SK-N-SH (cell line): ENCODE data around the gene WNT1.

Experiments used
- EP300 ChIP-seq, 2 experiments: IDR thresholded peaks; 2 replicates each; pipeline versions ENCODE4 v1.4.0 to v1.6.1; 2012; ENCODE audit warnings: borderline replicate concordance in 1 of 2, low read depth in 1 of 2, low read length in 1 of 2
- MXI1 ChIP-seq: IDR thresholded peaks from 2 replicates; pipeline ENCODE4 v1.6.1; 2012; ENCODE audit warnings: mild to moderate bottlenecking, low read depth, low read length, improper control_type of control experiment
- POLR2AphosphoS5 ChIP-seq: IDR thresholded peaks from 2 replicates; pipeline ENCODE4 v1.6.1; 2012; ENCODE audit warnings: low read depth, low read length
- TF ChIP-seq, protein P1 (sequence below): IDR thresholded peaks from 2 replicates; pipeline ENCODE4 v1.4.0; 2012; ENCODE audit warnings: low read depth
- TF ChIP-seq, protein P2 (sequence below): fragments of 200-600 bp; sonication (generic); IDR thresholded peaks from 2 replicates; pipeline ENCODE4 v1.6.1; 2017; ENCODE audit warnings: antibody characterized with exemption, mild to moderate bottlenecking, moderate library complexity

DNA sequence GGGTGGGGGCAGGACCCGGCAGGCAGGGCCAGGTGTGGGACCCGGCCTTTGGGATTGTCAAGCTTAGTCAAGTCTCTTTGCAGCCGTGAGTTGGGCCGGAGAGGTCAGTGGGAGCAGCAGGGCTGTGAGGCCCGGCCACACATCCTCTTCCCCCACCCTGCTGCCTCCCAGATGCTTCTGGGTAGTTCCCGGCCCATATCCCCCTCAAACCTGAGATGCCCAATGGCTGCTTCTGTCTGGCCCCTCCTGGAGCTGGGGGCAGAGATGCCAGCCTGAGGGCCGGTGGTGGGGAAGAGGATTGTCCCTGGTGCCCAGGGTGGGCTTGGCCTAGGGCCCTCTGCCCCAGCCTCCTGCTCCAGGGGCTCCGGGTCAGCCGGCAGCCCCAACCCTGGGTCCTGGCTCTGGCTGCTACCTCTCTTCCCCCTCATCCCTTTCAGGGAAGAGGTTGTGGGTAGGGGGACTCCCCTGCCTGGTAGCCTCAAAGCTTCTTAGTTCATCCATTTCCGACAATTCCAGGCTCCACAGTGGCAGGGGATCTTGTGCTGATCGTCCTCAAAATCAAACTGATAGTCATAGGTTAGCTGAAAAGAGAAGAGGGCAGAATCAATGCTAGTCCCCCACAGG is 43.3 kb downstream of the WNT1 start:
- no peak for TF ChIP-seq EP300 (IDR thresholded peaks at IDR 0.05; ENCODE audit: borderline replicate concordance in 1 of 2, low read depth in 1 of 2, low read length in 1 of 2)
- TF ChIP-seq, protein P1, sequence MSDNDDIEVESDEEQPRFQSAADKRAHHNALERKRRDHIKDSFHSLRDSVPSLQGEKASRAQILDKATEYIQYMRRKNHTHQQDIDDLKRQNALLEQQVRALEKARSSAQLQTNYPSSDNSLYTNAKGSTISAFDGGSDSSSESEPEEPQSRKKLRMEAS: no peak
- no peak for TF ChIP-seq MXI1
- TF ChIP-seq, protein P2, sequence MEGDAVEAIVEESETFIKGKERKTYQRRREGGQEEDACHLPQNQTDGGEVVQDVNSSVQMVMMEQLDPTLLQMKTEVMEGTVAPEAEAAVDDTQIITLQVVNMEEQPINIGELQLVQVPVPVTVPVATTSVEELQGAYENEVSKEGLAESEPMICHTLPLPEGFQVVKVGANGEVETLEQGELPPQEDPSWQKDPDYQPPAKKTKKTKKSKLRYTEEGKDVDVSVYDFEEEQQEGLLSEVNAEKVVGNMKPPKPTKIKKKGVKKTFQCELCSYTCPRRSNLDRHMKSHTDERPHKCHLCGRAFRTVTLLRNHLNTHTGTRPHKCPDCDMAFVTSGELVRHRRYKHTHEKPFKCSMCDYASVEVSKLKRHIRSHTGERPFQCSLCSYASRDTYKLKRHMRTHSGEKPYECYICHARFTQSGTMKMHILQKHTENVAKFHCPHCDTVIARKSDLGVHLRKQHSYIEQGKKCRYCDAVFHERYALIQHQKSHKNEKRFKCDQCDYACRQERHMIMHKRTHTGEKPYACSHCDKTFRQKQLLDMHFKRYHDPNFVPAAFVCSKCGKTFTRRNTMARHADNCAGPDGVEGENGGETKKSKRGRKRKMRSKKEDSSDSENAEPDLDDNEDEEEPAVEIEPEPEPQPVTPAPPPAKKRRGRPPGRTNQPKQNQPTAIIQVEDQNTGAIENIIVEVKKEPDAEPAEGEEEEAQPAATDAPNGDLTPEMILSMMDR: no peak
- no peak for TF ChIP-seq POLR2AphosphoS5
